Astrocyte (in vitro differentiated cells and primary cell): Measurements from ENCODE around the gene DCC.

Source experiments
- EZH2 ChIP-seq: IDR thresholded peaks from 2 replicates; pipeline ENCODE4 v1.6.1; 2012; ENCODE audit warnings: mild to moderate bottlenecking, low read length, inconsistent platforms; ENCODE audit not compliant: insufficient read depth
- TF ChIP-seq, protein P1 (sequence below): IDR thresholded peaks from 2 replicates; pipeline ENCODE4 v1.5.1; 2011; ENCODE audit warnings: low read depth, mild to moderate bottlenecking, inconsistent platforms, low read length, moderate library complexity; ENCODE audit not compliant: insufficient read depth

DNA sequence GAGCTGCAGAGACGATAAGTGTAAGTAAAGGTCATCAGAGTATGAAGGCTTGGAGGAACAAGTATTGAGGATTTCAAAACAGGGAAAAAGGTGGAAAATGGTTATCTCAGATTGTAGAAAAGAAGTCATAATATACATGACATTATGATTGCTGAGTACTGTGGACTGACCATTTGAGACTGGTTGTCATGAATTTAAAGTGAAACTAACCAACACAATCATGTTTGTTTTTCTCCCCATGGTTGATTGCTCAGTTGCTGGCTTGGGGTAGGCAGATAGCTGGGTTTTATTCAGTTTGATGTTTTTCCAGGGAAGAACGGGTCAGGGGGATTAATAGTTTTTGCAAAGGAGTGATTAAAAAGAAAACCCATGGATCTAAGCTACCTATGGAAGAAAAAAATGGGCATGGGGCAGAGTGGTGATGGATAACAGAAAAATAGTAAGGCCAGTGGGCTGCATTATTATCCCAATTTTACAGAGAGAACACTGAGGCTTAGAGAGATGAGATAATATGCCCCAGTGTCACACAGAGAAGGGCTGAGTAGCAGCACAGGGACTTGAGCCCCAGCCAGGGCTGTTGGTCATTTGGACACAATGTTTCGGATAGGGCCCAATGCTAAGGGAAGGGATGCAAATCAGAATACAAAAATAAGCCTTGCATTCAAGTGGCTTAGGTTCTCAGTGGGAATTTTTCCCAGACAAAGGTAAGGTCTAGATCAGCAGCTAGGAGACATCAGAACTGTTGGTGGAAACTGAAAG lies 885.7 kb downstream of the DCC start:
- TF ChIP-seq, protein P1, sequence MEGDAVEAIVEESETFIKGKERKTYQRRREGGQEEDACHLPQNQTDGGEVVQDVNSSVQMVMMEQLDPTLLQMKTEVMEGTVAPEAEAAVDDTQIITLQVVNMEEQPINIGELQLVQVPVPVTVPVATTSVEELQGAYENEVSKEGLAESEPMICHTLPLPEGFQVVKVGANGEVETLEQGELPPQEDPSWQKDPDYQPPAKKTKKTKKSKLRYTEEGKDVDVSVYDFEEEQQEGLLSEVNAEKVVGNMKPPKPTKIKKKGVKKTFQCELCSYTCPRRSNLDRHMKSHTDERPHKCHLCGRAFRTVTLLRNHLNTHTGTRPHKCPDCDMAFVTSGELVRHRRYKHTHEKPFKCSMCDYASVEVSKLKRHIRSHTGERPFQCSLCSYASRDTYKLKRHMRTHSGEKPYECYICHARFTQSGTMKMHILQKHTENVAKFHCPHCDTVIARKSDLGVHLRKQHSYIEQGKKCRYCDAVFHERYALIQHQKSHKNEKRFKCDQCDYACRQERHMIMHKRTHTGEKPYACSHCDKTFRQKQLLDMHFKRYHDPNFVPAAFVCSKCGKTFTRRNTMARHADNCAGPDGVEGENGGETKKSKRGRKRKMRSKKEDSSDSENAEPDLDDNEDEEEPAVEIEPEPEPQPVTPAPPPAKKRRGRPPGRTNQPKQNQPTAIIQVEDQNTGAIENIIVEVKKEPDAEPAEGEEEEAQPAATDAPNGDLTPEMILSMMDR, result no peak
- TF ChIP-seq EZH2, result no peak
